ENCODE data around the gene WDR26.
A peak's percentile ranks its signal among the peaks of the same experiment; 100 is the strongest.
"Not testable (repeated sequence)": the region's sequence is repeated elsewhere in the genome, so short reads cannot be mapped to it uniquely, and the experiment has no call there.

Gene WDR26

GRCh38 chr1:224357626-224358124 lies 76.9 kb downstream of the WDR26 start:
- no peaks in the 10 kb centered on the region for H3K9me3 ChIP-seq (ENCODE audit: insufficient read depth, low read length, severe bottlenecking)
- H3K27me3 ChIP-seq (ENCODE audit: insufficient read depth, low read length, poor library complexity), result no peaks in the 10 kb centered on the region
- H3K79me2 ChIP-seq (ENCODE audit: insufficient read depth, low read length), result peaks cover 55% of the 10 kb centered on the region
- TF ChIP-seq CTCF (IDR thresholded peaks at IDR 0.05; ENCODE audit: borderline replicate concordance, extremely low read depth, low read length, poor library complexity, severe bottlenecking) (no peak), EZH2 (IDR thresholded peaks at IDR 0.05; ENCODE audit: borderline replicate concordance, low read depth, low read length, severe bottlenecking) (no peak)
- peak overlapping the region; percentile 99 for H2AFZ ChIP-seq (ENCODE audit: low read depth, low read length)
- H3K9ac ChIP-seq (ENCODE audit: low read depth, low read length), result peak overlapping the region; percentile 86
- H3K4me2 ChIP-seq (ENCODE audit: insufficient read depth, low read length), result peak overlapping the region; percentile 86
- peaks cover 30% of the 10 kb centered on the region for H3K4me1 ChIP-seq (ENCODE audit: insufficient read depth, low read length)
- peak overlapping the region; percentile 67; the same call in 1 of the 2 replicates for H3K27ac ChIP-seq (ENCODE audit: low read length)
- peaks cover 10% of the 10 kb centered on the region; the same call in 1 of the 2 replicates for H4K20me1 ChIP-seq (ENCODE audit: insufficient read depth, low read length)
- no peak for ATAC-seq (ENCODE audit: insufficient read depth, low read depth)
- no peak for DNase-seq
- peaks cover 3% of the 10 kb centered on the region; the same call in 1 of the 2 replicates for H3K36me3 ChIP-seq (ENCODE audit: insufficient read depth, low read length)
- H3K4me3 ChIP-seq (ENCODE audit: low read depth in 1 of 2, low read length in 2 of 2), result peak overlapping the region; percentile 89 to 99

DNA sequence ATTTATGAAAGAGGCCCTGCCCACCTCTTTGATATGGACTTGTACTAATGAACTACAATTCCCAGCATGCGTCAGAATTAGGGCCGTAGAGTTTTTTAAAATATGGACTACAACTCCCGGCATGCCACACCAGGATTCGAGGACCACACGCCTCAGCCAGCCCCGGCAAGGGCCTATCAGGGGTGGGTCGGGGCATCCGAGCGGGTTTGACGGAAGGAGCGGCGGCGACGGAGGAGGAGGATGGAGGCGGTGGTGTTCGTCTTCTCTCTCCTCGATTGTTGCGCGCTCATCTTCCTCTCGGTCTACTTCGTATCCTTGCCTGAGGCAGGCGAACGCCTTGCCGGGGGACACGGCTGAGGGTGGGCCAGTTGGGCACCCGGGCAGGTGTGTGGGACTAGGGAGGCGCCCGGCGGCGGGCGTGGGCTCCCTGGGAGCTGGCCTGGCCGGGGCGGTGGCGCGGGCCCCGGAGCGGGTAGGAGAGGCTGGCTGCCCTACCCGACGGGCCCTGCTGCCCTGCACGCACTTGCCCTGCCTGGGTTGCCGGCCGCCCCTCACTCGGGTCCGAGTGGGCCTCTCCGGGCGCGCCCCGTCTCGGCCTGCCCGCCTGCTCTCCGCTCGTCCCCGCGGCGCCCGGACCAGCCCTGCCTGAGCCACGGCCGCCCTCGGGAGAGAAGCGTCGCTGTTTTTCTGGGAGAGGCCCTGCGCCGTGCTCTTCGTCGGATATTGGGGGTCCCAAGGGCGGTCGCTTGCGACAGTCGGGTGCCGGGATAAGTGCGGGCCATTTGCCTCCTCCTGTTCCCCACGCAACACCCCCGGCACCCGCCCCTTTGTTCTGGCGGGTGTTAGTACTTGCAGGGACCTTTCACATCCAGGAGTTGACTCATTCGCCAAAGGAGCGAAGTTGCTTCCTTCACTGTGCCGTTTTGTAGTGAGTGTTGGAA lies 77.6 kb downstream of the WDR26 start, which contains the start of gene CNIH4:
Gene CNIH4 (plus strand): TSS at position 195 of the 941 bp plus-strand sequence. CDS start 46 bp downstream, at position 241.
- Histone ChIP-seq H4K20me1 (ENCODE audit: insufficient read depth, low read length) (peaks cover 10% of the 10 kb centered on the region; the same call in 1 of the 2 replicates), H3K4me2 (ENCODE audit: insufficient read depth, low read length) (peak within 1 kb of the TSS; percentile 86), H3K9ac (ENCODE audit: low read depth, low read length) (peak within 1 kb of the TSS; percentile 86), H2AFZ (ENCODE audit: low read depth, low read length) (peak within 1 kb of the TSS; percentile 99), H3K79me2 (ENCODE audit: insufficient read depth, low read length) (peaks cover 51% of the 10 kb centered on the region), H3K9me3 (ENCODE audit: insufficient read depth, low read length, severe bottlenecking) (no peaks in the 10 kb centered on the region), H3K27me3 (ENCODE audit: insufficient read depth, low read length, poor library complexity) (no peaks in the 10 kb centered on the region), H3K36me3 (ENCODE audit: insufficient read depth, low read length) (peaks cover 3% of the 10 kb centered on the region; the same call in 1 of the 2 replicates), H3K4me3 (ENCODE audit: low read depth in 1 of 2, low read length in 2 of 2) (peak within 1 kb of the TSS; percentile 89 to 99), H3K27ac (ENCODE audit: low read length) (peak within 1 kb of the TSS; percentile 67), H3K4me1 (ENCODE audit: insufficient read depth, low read length) (peaks cover 30% of the 10 kb centered on the region)
- peak; percentile 99 for ATAC-seq (ENCODE audit: insufficient read depth, low read depth)
- TF ChIP-seq EZH2 (IDR thresholded peaks at IDR 0.05; ENCODE audit: borderline replicate concordance, low read depth, low read length, severe bottlenecking), result no peak
- no peak for TF ChIP-seq CTCF (IDR thresholded peaks at IDR 0.05; ENCODE audit: borderline replicate concordance, extremely low read depth, low read length, poor library complexity, severe bottlenecking)
- peak; percentile 92 for DNase-seq

DNA sequence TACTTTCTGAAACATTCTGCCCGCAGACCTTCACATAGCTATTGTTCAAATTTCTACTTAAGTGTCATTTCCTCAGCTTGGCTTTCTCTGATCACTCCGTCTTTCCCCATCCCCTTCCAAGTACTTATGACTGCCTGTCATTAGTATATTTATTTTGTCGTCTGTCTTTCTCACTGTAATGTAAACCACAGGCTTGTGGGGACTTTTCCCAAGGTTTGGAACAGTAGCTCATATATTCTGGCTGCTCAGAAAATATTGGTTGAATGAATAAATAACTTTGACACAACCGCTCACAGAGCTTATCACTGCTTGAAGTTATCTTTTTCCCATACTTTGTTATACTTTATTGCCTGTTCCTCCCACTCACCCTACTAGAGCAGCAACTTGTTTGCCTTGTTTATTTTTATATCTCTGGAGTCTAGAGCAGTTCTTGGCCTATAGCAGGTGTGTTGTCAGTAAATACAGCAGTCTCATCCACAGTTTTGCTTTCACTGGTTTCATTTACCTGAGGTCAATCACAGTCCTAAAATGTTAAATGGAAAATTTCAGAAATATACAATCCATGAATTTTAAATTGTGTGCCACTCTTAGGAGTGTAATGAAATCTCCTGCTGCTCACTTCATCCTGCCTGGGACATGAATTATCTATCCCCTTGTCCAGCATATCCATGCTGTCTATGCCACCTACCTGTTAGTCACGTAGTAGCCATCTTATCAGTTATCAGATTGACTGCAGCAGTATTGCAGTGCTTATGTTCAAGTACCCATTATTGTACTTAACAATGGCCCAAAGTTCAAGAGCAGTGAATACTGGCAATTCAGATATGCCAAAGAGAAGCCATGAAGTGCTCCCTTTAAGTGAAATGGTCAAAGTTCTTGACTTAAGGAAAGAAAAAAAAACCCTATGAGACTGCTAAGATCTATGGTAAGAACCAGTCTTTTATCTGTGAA lies 80.3 kb downstream of the WDR26 start:
- TF ChIP-seq CTCF (IDR thresholded peaks at IDR 0.05; ENCODE audit: borderline replicate concordance, extremely low read depth, low read length, poor library complexity, severe bottlenecking), result no peak
- TF ChIP-seq EZH2 (IDR thresholded peaks at IDR 0.05; ENCODE audit: borderline replicate concordance, low read depth, low read length, severe bottlenecking), result no peak
- Histone ChIP-seq H3K27me3 (ENCODE audit: insufficient read depth, low read length, poor library complexity) (no peaks in the 10 kb centered on the region), H3K36me3 (ENCODE audit: insufficient read depth, low read length) (no peaks in the 10 kb centered on the region), H4K20me1 (ENCODE audit: insufficient read depth, low read length) (peaks cover 7% of the 10 kb centered on the region; the same call in 1 of the 2 replicates), H2AFZ (ENCODE audit: low read depth, low read length) (no peak overlapping the region), H3K4me3 (ENCODE audit: low read depth in 1 of 2, low read length in 2 of 2) (no peak overlapping the region), H3K4me2 (ENCODE audit: insufficient read depth, low read length) (no peak overlapping the region), H3K9ac (ENCODE audit: low read depth, low read length) (no peak overlapping the region), H3K4me1 (ENCODE audit: insufficient read depth, low read length) (peaks cover 25% of the 10 kb centered on the region), H3K9me3 (ENCODE audit: insufficient read depth, low read length, severe bottlenecking) (no peaks in the 10 kb centered on the region), H3K27ac (ENCODE audit: low read length) (no peak overlapping the region), H3K79me2 (ENCODE audit: insufficient read depth, low read length) (peaks cover 25% of the 10 kb centered on the region)
- ATAC-seq (ENCODE audit: insufficient read depth, low read depth), result no peak
- no peak for DNase-seq

GRCh38 chr1:224352436-224353085 lies 82.0 kb downstream of the WDR26 start:
- ATAC-seq (ENCODE audit: insufficient read depth, low read depth); H3K27ac ChIP-seq (ENCODE audit: low read length); H3K27me3 ChIP-seq (ENCODE audit: insufficient read depth, low read length, poor library complexity); H2AFZ ChIP-seq (ENCODE audit: low read depth, low read length); H4K20me1 ChIP-seq (ENCODE audit: insufficient read depth, low read length); H3K4me1 ChIP-seq (ENCODE audit: insufficient read depth, low read length); H3K9ac ChIP-seq (ENCODE audit: low read depth, low read length); H3K9me3 ChIP-seq (ENCODE audit: insufficient read depth, low read length, severe bottlenecking); H3K4me3 ChIP-seq (ENCODE audit: low read depth in 1 of 2, low read length in 2 of 2); H3K79me2 ChIP-seq (ENCODE audit: insufficient read depth, low read length); H3K4me2 ChIP-seq (ENCODE audit: insufficient read depth, low read length); DNase-seq; H3K36me3 ChIP-seq (ENCODE audit: insufficient read depth, low read length): not testable (repeated sequence)
